BLaER1 (cell line): ENCODE results near the gene CRYBG3.

Source experiments
- H3K27ac ChIP-seq: shearing (Covaris generic); formaldehyde crosslinking; 2 replicates; pipeline ENCODE4 v1.8.1; 2022
- H3K27me3 ChIP-seq: shearing (Covaris generic); formaldehyde crosslinking; 2 replicates; pipeline ENCODE4 v1.8.1; 2022
- H3K36me3 ChIP-seq: shearing (Covaris generic); formaldehyde crosslinking; 2 replicates; pipeline ENCODE4 v1.8.1; 2022
- H3K4me1 ChIP-seq: shearing (Covaris generic); formaldehyde crosslinking; 2 replicates; pipeline ENCODE4 v1.8.1; 2022
- H3K4me2 ChIP-seq: shearing (Covaris generic); formaldehyde crosslinking; 2 replicates; pipeline ENCODE4 v1.8.1; 2022
- H3K4me3 ChIP-seq: shearing (Covaris generic); formaldehyde crosslinking; 2 replicates; pipeline ENCODE4 v1.8.1; 2022
- H3K9ac ChIP-seq: shearing (Covaris generic); formaldehyde crosslinking; 2 replicates; pipeline ENCODE4 v1.8.1; 2022
- H3K9me3 ChIP-seq: shearing (Covaris generic); formaldehyde crosslinking; 2 replicates; pipeline ENCODE4 v1.8.1; 2022
- H4K20me1 ChIP-seq: shearing (Covaris generic); formaldehyde crosslinking; 2 replicates; pipeline ENCODE4 v1.8.1; 2022
- Cebpa-rat ChIP-seq: shearing (Covaris generic); IDR thresholded peaks from 2 replicates; pipeline ENCODE4 v1.8.1; 2022

The CRYBG3 gene

GRCh38 chr3:97835761-97836160 lies 13.9 kb downstream of the CRYBG3 start:
- H3K4me3 ChIP-seq = no peak overlapping the region
- H3K36me3 ChIP-seq = no peaks in the 10 kb centered on the region
- no peaks in the 10 kb centered on the region for H3K27me3 ChIP-seq
- H4K20me1 ChIP-seq = no peaks in the 10 kb centered on the region
- no peaks in the 10 kb centered on the region for H3K9me3 ChIP-seq
- H3K9ac ChIP-seq = no peak overlapping the region
- no peak for TF ChIP-seq Cebpa-rat
- no peak overlapping the region for H3K4me2 ChIP-seq
- 0 out of 2 replicates have a peak, but pooled peaks cover 7% of the 10 kb centered on the region for H3K4me1 ChIP-seq
- no peak overlapping the region for H3K27ac ChIP-seq

DNA sequence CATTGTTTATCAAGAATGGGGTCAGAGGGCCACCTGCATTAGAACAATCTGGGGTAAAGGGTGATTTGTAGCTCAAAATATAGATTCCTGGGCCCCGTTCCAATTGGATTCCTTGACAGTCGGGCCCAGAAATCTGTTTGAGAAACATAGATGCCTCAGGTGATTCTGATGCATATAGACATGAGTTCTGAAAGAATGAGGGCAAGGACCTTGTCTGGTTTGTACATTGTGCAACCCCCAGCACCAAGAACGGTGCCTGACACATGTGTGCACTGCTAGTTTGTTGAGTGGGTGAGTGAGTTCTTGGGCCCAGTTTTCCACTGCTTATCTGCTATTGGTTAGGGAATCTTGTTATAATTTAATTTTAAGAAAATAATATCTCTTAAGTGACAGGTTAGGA lies 16.6 kb downstream of the CRYBG3 start:
- H3K27ac ChIP-seq = no peak overlapping the region
- H3K4me2 ChIP-seq = no peak overlapping the region
- no peaks in the 10 kb centered on the region for H4K20me1 ChIP-seq
- H3K4me1 ChIP-seq = 0 out of 2 replicates have a peak, but pooled peaks cover 7% of the 10 kb centered on the region
- TF ChIP-seq Cebpa-rat = no peak
- no peaks in the 10 kb centered on the region for H3K27me3 ChIP-seq
- H3K9ac ChIP-seq = no peak overlapping the region
- no peak overlapping the region for H3K4me3 ChIP-seq
- no peaks in the 10 kb centered on the region for H3K36me3 ChIP-seq
- H3K9me3 ChIP-seq = no peaks in the 10 kb centered on the region

- Histone ChIP-seq H4K20me1 (no peaks in the 10 kb centered on the region), H3K27me3 (no peaks in the 10 kb centered on the region), H3K27ac (no peak overlapping the region), H3K9me3 (no peaks in the 10 kb centered on the region), H3K4me3 (no peak overlapping the region), H3K36me3 (no peaks in the 10 kb centered on the region), H3K4me1 (0 out of 2 replicates have a peak, but pooled peaks cover 7% of the 10 kb centered on the region), H3K4me2 (no peak overlapping the region), H3K9ac (no peak overlapping the region)
- TF ChIP-seq Cebpa-rat = no peak
These were observed 18.1 kb downstream of the CRYBG3 start for GRCh38 chr3:97839944-97840343.

DNA sequence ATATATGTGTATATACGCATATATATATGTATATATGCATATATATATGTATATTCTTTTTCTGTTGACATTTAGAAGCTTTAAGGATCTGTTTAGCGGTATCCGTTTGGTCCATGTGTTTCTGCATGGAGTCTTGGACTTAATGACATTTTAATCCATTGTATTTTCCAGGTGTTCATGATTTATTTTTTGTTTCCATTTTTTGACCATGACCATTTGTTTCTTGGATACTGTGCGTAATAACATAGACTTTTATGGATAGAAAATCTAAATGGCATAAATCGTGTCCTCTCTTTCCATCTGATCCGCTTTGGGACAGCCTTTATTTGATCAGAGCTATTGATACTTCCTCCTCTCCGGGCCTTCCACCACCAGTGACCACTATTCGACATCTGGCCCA lies 19.5 kb downstream of the CRYBG3 start:
- Histone ChIP-seq H3K27me3 (no peaks in the 10 kb centered on the region), H3K27ac (no peak overlapping the region), H3K36me3 (no peaks in the 10 kb centered on the region), H3K4me2 (no peak overlapping the region), H3K9ac (no peak overlapping the region), H4K20me1 (no peaks in the 10 kb centered on the region), H3K4me1 (0 out of 2 replicates have a peak, but pooled peaks cover 7% of the 10 kb centered on the region), H3K9me3 (no peaks in the 10 kb centered on the region), H3K4me3 (no peak overlapping the region)
- no peak for TF ChIP-seq Cebpa-rat

- no peak overlapping the region for H3K27ac ChIP-seq
- no peaks in the 10 kb centered on the region for H3K27me3 ChIP-seq
- no peaks in the 10 kb centered on the region for H3K36me3 ChIP-seq
- H3K9me3 ChIP-seq = no peaks in the 10 kb centered on the region
- no peak for TF ChIP-seq Cebpa-rat
- no peak overlapping the region for H3K4me2 ChIP-seq
- no peak overlapping the region for H3K4me3 ChIP-seq
- H3K9ac ChIP-seq = no peak overlapping the region
- 0 out of 2 replicates have a peak, but pooled peaks cover 7% of the 10 kb centered on the region for H3K4me1 ChIP-seq
- H4K20me1 ChIP-seq = no peaks in the 10 kb centered on the region
These were observed 20.1 kb downstream of the CRYBG3 start for GRCh38 chr3:97841956-97842355.

DNA sequence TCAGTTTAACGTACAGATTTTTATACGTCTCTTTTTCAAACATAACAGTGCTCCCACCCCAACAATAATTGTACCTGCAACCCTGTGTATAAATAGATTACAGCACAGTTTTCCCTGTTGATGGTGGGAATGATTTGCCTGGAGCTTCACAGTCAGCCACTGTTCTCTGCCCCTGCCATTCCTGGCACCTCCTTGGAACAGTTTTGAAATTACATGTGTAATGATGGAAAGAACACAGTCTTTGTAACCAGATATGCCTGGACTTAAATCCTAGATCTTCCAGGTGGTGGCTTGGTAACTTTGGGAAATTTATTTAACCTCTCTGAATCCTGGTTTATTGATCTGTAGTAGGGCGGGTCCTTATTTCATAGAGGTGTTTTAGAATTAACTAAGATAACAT lies 27.0 kb downstream of the CRYBG3 start:
- Histone ChIP-seq H3K27me3 (no peaks in the 10 kb centered on the region), H3K4me1 (no peaks in the 10 kb centered on the region)

DNA sequence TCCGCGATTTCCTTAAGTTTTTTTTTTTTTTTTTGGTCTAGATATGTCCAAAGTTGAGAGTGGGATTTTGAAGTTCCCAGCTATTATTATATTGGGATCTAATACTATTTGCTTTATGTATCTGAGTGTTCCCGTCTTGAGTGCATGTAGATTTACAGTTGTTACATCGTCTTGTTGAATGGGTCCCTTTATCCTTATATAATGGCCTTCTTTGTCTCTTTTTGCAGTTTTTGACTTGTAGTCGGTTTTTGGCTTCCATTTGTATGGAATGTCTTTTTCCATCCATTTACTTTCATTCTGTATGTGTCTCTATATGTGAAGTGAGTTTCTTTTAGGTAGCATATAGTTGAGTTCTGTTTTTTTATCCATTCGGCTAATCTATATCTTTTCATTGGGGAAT lies 35.6 kb downstream of the CRYBG3 start:
- Histone ChIP-seq H3K9me3 (no peaks in the 10 kb centered on the region), H4K20me1 (no peaks in the 10 kb centered on the region), H3K9ac (no peak overlapping the region), H3K27me3 (no peaks in the 10 kb centered on the region), H3K4me1 (no peaks in the 10 kb centered on the region), H3K4me3 (no peak overlapping the region), H3K36me3 (no peaks in the 10 kb centered on the region), H3K27ac (no peak overlapping the region), H3K4me2 (no peak overlapping the region)
- no peak for TF ChIP-seq Cebpa-rat

More for the DNA sequence above, 27.0 kb downstream of the CRYBG3 start:
- Histone ChIP-seq H3K36me3 (no peaks in the 10 kb centered on the region), H3K4me2 (no peak overlapping the region), H3K9me3 (no peaks in the 10 kb centered on the region), H3K9ac (no peak overlapping the region), H3K27ac (no peak overlapping the region), H3K4me3 (no peak overlapping the region), H4K20me1 (no peaks in the 10 kb centered on the region)
- no peak for TF ChIP-seq Cebpa-rat

- Histone ChIP-seq H3K4me3 (no peak overlapping the region), H3K4me2 (no peak overlapping the region), H4K20me1 (no peaks in the 10 kb centered on the region), H3K4me1 (no peaks in the 10 kb centered on the region), H3K9me3 (no peaks in the 10 kb centered on the region), H3K27me3 (no peaks in the 10 kb centered on the region), H3K27ac (no peak overlapping the region), H3K9ac (no peak overlapping the region), H3K36me3 (no peaks in the 10 kb centered on the region)
- TF ChIP-seq Cebpa-rat = no peak
These were observed 38.6 kb downstream of the CRYBG3 start for GRCh38 chr3:97860364-97860763.

- Histone ChIP-seq H3K27me3 (no peaks in the 10 kb centered on the region), H3K4me1 (no peaks in the 10 kb centered on the region), H3K36me3 (no peaks in the 10 kb centered on the region), H3K9ac (no peak overlapping the region), H4K20me1 (no peaks in the 10 kb centered on the region), H3K4me2 (no peak overlapping the region), H3K9me3 (no peaks in the 10 kb centered on the region), H3K4me3 (no peak overlapping the region), H3K27ac (no peak overlapping the region)
- TF ChIP-seq Cebpa-rat = no peak
These were observed 40.8 kb downstream of the CRYBG3 start for GRCh38 chr3:97862582-97862981.

DNA sequence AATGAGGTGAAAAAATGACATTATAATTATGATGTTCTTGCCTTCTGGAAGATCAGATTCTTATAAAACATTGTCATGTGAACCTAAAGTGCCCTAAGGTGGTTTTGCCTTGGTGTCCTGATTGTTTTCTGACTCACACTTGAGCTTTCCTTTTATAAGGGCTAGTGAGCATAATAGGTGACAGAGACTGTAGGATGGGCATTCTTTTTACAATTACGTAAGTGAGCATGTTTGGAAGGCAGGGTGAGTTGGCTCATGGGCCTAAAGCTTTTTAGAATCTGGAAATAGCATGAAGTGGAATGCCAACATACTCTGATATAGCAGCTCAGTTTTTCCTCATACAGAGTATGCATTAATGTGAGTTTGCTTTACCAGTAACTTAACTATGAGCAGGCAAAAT lies 41.2 kb downstream of the CRYBG3 start:
- Histone ChIP-seq H3K4me3 (no peak overlapping the region), H3K9ac (no peak overlapping the region), H4K20me1 (no peaks in the 10 kb centered on the region), H3K4me2 (no peak overlapping the region), H3K9me3 (no peaks in the 10 kb centered on the region), H3K36me3 (no peaks in the 10 kb centered on the region), H3K27me3 (no peaks in the 10 kb centered on the region), H3K4me1 (no peaks in the 10 kb centered on the region), H3K27ac (no peak overlapping the region)
- TF ChIP-seq Cebpa-rat = no peak

- Histone ChIP-seq H4K20me1 (no peaks in the 10 kb centered on the region), H3K36me3 (no peaks in the 10 kb centered on the region), H3K4me1 (no peaks in the 10 kb centered on the region), H3K9me3 (no peaks in the 10 kb centered on the region), H3K27me3 (no peaks in the 10 kb centered on the region), H3K4me3 (no peak overlapping the region), H3K27ac (no peak overlapping the region), H3K4me2 (no peak overlapping the region), H3K9ac (no peak overlapping the region)
- TF ChIP-seq Cebpa-rat = no peak
These were observed 42.0 kb downstream of the CRYBG3 start for GRCh38 chr3:97863775-97864174.
